Bronchial epithelial cell (primary cell): ENCODE results near the gene GATAD2A. TPM values are rescaled to one million over a fixed set of nuclear protein-coding genes. Genes with fewer than 3 reads are reported as not detected.

ENCODE experiments used
- DNase-seq: peaks from one replicate; pipeline ENCODE4 v3.0.0-alpha.2; 2010; ENCODE audit warnings: low read depth
- FAIRE-seq: peaks from 2 replicates; lab custom pipeline; 2011; peaks lifted over from hg19 to GRCh38; lab: Jason Lieb, UNC
- H3K27me3 ChIP-seq: 2 replicates; pipeline ENCODE4 v1.5.1; 2011; ENCODE audit warnings: low read length; ENCODE audit not compliant: control insufficient read depth, insufficient read depth
- H3K36me3 ChIP-seq: 2 replicates; pipeline ENCODE4 v1.5.1; 2011; ENCODE audit warnings: low read length; ENCODE audit not compliant: control insufficient read depth, insufficient read depth
- H3K4me3 ChIP-seq: 2 replicates; pipeline ENCODE4 v1.5.1; 2011; ENCODE audit warnings: mild to moderate bottlenecking, low read depth, low read length, control low read depth
- CTCF ChIP-seq: IDR thresholded peaks from 2 replicates; pipeline ENCODE4 v1.5.1; 2011; ENCODE audit warnings: mild to moderate bottlenecking, moderate library complexity, low read length, control low read depth, inconsistent platforms; ENCODE audit not compliant: insufficient read depth, severe bottlenecking
- total RNA-seq: library from RNA; depleted of rRNA; stranded (reverse); fragments of >200 nt; gene quantifications from 2 replicates; pipeline ENCODE4 v1.2.1, GENCODE V29; 2014

Gene GATAD2A
- total RNA-seq, 1 donor from 2014 or later = 48.4 TPM

GRCh38 chr19:19381007-19381926 lies 24.2 kb upstream of the GATAD2A start:
- no peaks in the 10 kb centered on the region for H3K27me3 ChIP-seq
- H3K36me3 ChIP-seq = no peaks in the 10 kb centered on the region
- DNase-seq (no peak), FAIRE-seq (no peak)
- H3K4me3 ChIP-seq = no peak overlapping the region
- no peak for TF ChIP-seq CTCF

GRCh38 chr19:19382118-19382517 lies 23.4 kb upstream of the GATAD2A start:
- no peak for DNase-seq
- FAIRE-seq = no peak
- H3K4me3 ChIP-seq = no peak overlapping the region
- no peaks in the 10 kb centered on the region for H3K36me3 ChIP-seq
- no peaks in the 10 kb centered on the region for H3K27me3 ChIP-seq
- TF ChIP-seq CTCF = no peak

- FAIRE-seq (no peak), DNase-seq (no peak)
- no peaks in the 10 kb centered on the region for H3K36me3 ChIP-seq
- no peak for TF ChIP-seq CTCF
- peak overlapping the region; percentile 76 for H3K4me3 ChIP-seq
- no peaks in the 10 kb centered on the region for H3K27me3 ChIP-seq
Measured at GRCh38 chr19:19384486-19384885, 21.0 kb upstream of the GATAD2A start.

GRCh38 chr19:19385131-19385895 lies 20.2 kb upstream of the GATAD2A start:
- peak; percentile 50 for FAIRE-seq
- peak; percentile 1 for TF ChIP-seq CTCF
- H3K27me3 ChIP-seq = no peaks in the 10 kb centered on the region

GRCh38 chr19:19385896-19386869 lies 19.3 kb upstream of the GATAD2A start:
- Histone ChIP-seq H3K4me3 (peak overlapping the region; percentile 76), H3K27me3 (no peaks in the 10 kb centered on the region), H3K36me3 (no peaks in the 10 kb centered on the region)
- DNase-seq (no peak), FAIRE-seq (no peak)
- peak; percentile 35 for TF ChIP-seq CTCF

More at GRCh38 chr19:19385131-19385895, 20.2 kb upstream of the GATAD2A start:
- peak; percentile 98 for DNase-seq
- H3K36me3 ChIP-seq = no peaks in the 10 kb centered on the region
- H3K4me3 ChIP-seq = peak overlapping the region; percentile 76
